ENCODE results near the gene TACR2. TPM values are rescaled to one million over a fixed set of nuclear protein-coding genes. Genes with fewer than 3 reads are reported as not detected.

Gene TACR2
- total RNA-seq, 4 donors from 2014 or later = 1.1 to 11.1 (median 3.2) TPM; not detected in 1

DNA sequence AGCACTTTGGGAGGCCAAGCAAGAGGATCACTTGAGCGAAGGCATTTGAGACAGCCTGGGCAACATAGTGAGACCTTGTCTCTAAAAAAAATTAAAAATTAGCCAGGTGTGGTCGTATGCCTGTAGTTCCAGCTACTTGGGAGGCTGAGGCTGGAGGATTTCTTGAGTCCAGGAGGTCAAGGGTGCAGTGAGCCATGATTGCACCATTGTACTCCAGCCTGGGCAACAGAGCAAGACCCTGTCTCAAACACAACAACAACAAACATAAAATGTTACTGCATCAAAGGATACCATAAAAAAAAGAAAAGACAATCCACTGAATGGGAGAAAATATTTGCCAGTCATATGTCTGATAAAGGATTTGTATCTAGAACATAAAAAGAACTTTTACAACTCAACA is 60.5 kb downstream of the TACR2 start:
- no peak overlapping the region for H3K27ac ChIP-seq
- H3K4me1 ChIP-seq = peaks cover 0 to 19% (median 0%) of the 10 kb centered on the region in 4 donors
- H3K27me3 ChIP-seq = no peaks in the 10 kb centered on the region
- no peaks in the 10 kb centered on the region for H3K36me3 ChIP-seq
- TF ChIP-seq POLR2A (IDR thresholded peaks at IDR 0.05) = no peak
- TF ChIP-seq, protein P1, sequence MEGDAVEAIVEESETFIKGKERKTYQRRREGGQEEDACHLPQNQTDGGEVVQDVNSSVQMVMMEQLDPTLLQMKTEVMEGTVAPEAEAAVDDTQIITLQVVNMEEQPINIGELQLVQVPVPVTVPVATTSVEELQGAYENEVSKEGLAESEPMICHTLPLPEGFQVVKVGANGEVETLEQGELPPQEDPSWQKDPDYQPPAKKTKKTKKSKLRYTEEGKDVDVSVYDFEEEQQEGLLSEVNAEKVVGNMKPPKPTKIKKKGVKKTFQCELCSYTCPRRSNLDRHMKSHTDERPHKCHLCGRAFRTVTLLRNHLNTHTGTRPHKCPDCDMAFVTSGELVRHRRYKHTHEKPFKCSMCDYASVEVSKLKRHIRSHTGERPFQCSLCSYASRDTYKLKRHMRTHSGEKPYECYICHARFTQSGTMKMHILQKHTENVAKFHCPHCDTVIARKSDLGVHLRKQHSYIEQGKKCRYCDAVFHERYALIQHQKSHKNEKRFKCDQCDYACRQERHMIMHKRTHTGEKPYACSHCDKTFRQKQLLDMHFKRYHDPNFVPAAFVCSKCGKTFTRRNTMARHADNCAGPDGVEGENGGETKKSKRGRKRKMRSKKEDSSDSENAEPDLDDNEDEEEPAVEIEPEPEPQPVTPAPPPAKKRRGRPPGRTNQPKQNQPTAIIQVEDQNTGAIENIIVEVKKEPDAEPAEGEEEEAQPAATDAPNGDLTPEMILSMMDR (IDR thresholded peaks at IDR 0.05) = no peak
- H3K9me3 ChIP-seq = no peaks in the 10 kb centered on the region
- no peak for DNase-seq
- no peak overlapping the region for H3K4me3 ChIP-seq

DNA sequence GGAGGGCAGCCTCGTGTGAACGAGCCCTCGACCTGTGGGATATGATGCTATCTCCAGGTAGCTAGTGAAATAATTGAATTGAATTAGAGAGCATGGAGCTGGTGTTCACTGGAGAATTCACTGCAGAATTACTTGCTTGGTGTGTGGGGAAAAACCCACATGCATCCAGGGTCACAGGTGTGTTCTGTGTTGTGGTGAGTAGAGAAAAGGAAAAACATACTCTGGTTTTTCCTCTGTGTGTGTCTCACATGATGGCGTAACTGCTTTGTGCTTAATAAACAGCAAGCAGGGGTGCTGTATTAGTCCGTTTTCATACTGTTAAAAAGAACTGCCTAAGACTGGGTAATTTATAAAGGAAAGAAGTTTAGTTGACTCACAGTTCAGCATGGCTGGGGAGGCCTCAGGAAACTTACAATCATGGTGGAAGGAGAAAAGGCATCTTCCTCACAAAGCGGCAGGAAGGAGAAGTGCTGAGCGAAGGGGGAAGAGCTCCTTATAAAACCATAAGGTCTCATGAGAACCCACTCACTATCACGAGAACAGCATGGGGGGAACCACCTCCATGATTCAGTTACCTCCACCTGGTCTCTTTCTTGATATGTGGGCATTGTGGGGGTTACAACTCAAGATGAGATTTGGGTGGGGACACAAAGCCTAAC is 62.6 kb downstream of the TACR2 start:
- H3K9me3 ChIP-seq = no peaks in the 10 kb centered on the region
- no peak for DNase-seq
- no peak for TF ChIP-seq POLR2A (IDR thresholded peaks at IDR 0.05)
- TF ChIP-seq, protein P1 (IDR thresholded peaks at IDR 0.05) = no peak
- H3K4me1 ChIP-seq = peaks cover 0 to 3% (median 0%) of the 10 kb centered on the region in 4 donors
- H3K27me3 ChIP-seq = no peaks in the 10 kb centered on the region
- no peaks in the 10 kb centered on the region for H3K36me3 ChIP-seq
- H3K27ac ChIP-seq = no peak overlapping the region
- H3K4me3 ChIP-seq = no peak overlapping the region

Other genes starting within 250 kb of the TACR2 start
- gene SUPV3L1, start 236.7 kb downstream of the TACR2 start, total RNA-seq = 10 to 100 TPM; 20.5 to 50.3 (median 31.2) TPM
- 100 to 1,000 TPM in 3 of 4 donors, 10 to 100 TPM in 1; 53.6 to 207 (median 184) TPM for gene HKDC1, start 196.6 kb downstream of the TACR2 start, total RNA-seq
- 10 to 100 TPM; 12.5 to 47.0 (median 12.6) TPM for gene HK1, start 138.4 kb downstream of the TACR2 start, total RNA-seq
- gene TSPAN15, start 34.5 kb upstream of the TACR2 start, total RNA-seq = 100 to 1,000 TPM in 2 of 4 donors, 10 to 100 TPM in 2; 32.2 to 110 (median 94.4) TPM
- gene NEUROG3, start 156.5 kb upstream of the TACR2 start, total RNA-seq = 1 to 10 TPM in 2 of 4 donors, not detected in 2; 1.1 to 1.2 TPM
- 1 to 10 TPM in 2 of 4 donors, not detected in 2; 1.4 to 2.4 TPM for gene FAM241B, start 213.3 kb upstream of the TACR2 start, total RNA-seq

All from Peyer's patch (tissue), 4 donors.